SK-N-SH (cell line): ENCODE data around the gene ZBTB17.

ENCODE experiments used
- CTCF ChIP-seq: fragments of 200-600 bp; sonication (generic); IDR thresholded peaks from 2 replicates; pipeline ENCODE4 v1.6.1; 2017; ENCODE audit warnings: antibody characterized with exemption, mild to moderate bottlenecking, moderate library complexity
- EP300 ChIP-seq, 2 experiments: IDR thresholded peaks; 2 replicates each; pipeline versions ENCODE4 v1.4.0 to v1.6.1; 2012; ENCODE audit warnings: borderline replicate concordance in 1 of 2, low read depth in 1 of 2, low read length in 1 of 2
- FOSL2 ChIP-seq: IDR thresholded peaks from 2 replicates; pipeline ENCODE4 v1.4.0; 2012; ENCODE audit warnings: low read depth, mild to moderate bottlenecking, moderate library complexity, borderline replicate concordance
- NFIC ChIP-seq: IDR thresholded peaks from 2 replicates; pipeline ENCODE4 v1.4.0; 2012; ENCODE audit warnings: borderline replicate concordance
- NRF1 ChIP-seq: IDR thresholded peaks from 2 replicates; pipeline ENCODE4 v1.6.1; 2012; ENCODE audit warnings: low read depth, mild to moderate bottlenecking, low read length
- POLR2AphosphoS5 ChIP-seq: IDR thresholded peaks from 2 replicates; pipeline ENCODE4 v1.6.1; 2012; ENCODE audit warnings: low read depth, low read length
- RAD21 ChIP-seq: IDR thresholded peaks from 2 replicates; pipeline ENCODE4 v1.6.1; 2012; ENCODE audit warnings: mild to moderate bottlenecking, low read length
- TAF1 ChIP-seq: IDR thresholded peaks from 2 replicates; pipeline ENCODE4 v1.6.1; 2012; ENCODE audit warnings: low read depth, mild to moderate bottlenecking, low read length, moderate library complexity, borderline replicate concordance
- ZBTB33 ChIP-seq: IDR thresholded peaks from 2 replicates; pipeline ENCODE4 v1.4.0; 2012; ENCODE audit warnings: low read depth, borderline replicate concordance

GRCh38 chr1:15991427-15992186 lies 15.7 kb upstream of the ZBTB17 start:
- TF ChIP-seq CTCF, result no peak
- TF ChIP-seq RAD21, result no peak
- TF ChIP-seq NRF1, result no peak
- no peak for TF ChIP-seq TAF1
- no peak for TF ChIP-seq POLR2AphosphoS5
- TF ChIP-seq EP300 (IDR thresholded peaks at IDR 0.05; ENCODE audit: borderline replicate concordance in 1 of 2, low read depth in 1 of 2, low read length in 1 of 2), result no peak
- no peak for TF ChIP-seq NFIC
- no peak for TF ChIP-seq ZBTB33
- no peak for TF ChIP-seq FOSL2
